Kidney (tissue), 14 donors: ENCODE data around the gene CLEC19A. TPM values are rescaled to one million over a fixed set of nuclear protein-coding genes. Genes with fewer than 3 reads are reported as not detected.

Experiments
- DNase-seq, 5 donors: peaks; one replicate each; pipeline ENCODE4 v3.0.0-alpha.2; 2013 to 2020
- FAIRE-seq: peaks from 2 replicates; lab custom pipeline; 2012; peaks lifted over from hg19 to GRCh38; lab: Jason Lieb, UNC
- H3K27ac ChIP-seq, 2 donors: one replicate each; pipeline ENCODE4 v1.7.0; 2013; ENCODE audit warnings: low read depth in 2 of 2, low read length in 2 of 2, inconsistent platforms in 1 of 2
- H3K27me3 ChIP-seq: one replicate; pipeline ENCODE4 v1.7.1; 2013; ENCODE audit warnings: low read length, inconsistent platforms; ENCODE audit not compliant: control insufficient read depth, insufficient read depth
- H3K36me3 ChIP-seq, 3 donors: one replicate each; pipeline versions ENCODE4 v1.7.0 to v1.7.1; 2013; ENCODE audit warnings: low read length in 3 of 3, control low read depth in 1 of 3, inconsistent platforms in 1 of 3; ENCODE audit not compliant: insufficient read depth in 3 of 3, control insufficient read depth in 2 of 3
- H3K4me1 ChIP-seq, 3 donors: one replicate each; pipeline versions ENCODE4 v1.7.0 to v1.7.1; 2013; ENCODE audit warnings: low read length in 3 of 3, inconsistent platforms in 1 of 3, low read depth in 1 of 3; ENCODE audit not compliant: control insufficient read depth in 2 of 3, insufficient read depth in 2 of 3
- H3K4me3 ChIP-seq, 3 donors: one replicate each; pipeline versions ENCODE4 v1.7.0 to v1.8.1; 2013; ENCODE audit warnings: low read length in 3 of 3, control low read depth in 1 of 3, inconsistent platforms in 1 of 3
- H3K9ac ChIP-seq, 3 donors: one replicate each; pipeline versions ENCODE4 v1.7.0 to v1.7.1; 2013; ENCODE audit warnings: low read length in 3 of 3, control low read depth in 1 of 3, inconsistent platforms in 1 of 3
- H3K9me3 ChIP-seq, 3 donors: one replicate each; pipeline versions ENCODE4 v1.7.0 to v1.7.1; 2013; ENCODE audit warnings: low read length in 3 of 3, control low read depth in 1 of 3, inconsistent platforms in 1 of 3; ENCODE audit not compliant: control insufficient read depth in 2 of 3, insufficient read depth in 1 of 3
- intact Hi-C: fragments of 100-400 bp; cut with DNase I; formaldehyde crosslinking; loops from one replicate; pipeline ENCODE4 v1.11.1; 2022
- polyA plus RNA-seq: library from polyadenylated mRNA; stranded (reverse); fragments of 350-450 nt; fragmentation: Illumina TruSeq; extraction: RNeasy Lipid Tissue Mini Kit (QIAGEN cat#74804); gene quantifications from one replicate; pipeline ENCODE4 v1.2.3, GENCODE V29; 2014; ENCODE audit warnings: low read depth, low replicate concordance; ENCODE audit not compliant: insufficient read depth
- total RNA-seq: library from RNA; stranded (reverse); fragmentation: NEBNext Ultra II Directional; extraction: Animal tissue kit (Norgen Biotek cat#: 25700); gene quantifications from one replicate; pipeline ENCODE4 v1.2.1, GENCODE V29; 2021
- TF ChIP-seq, protein P1 (sequence below): IDR thresholded peaks from 3 replicates; pipeline ENCODE4 v1.5.1; 2012; ENCODE audit warnings: mild to moderate bottlenecking, moderate library complexity, borderline replicate concordance; ENCODE audit not compliant: insufficient read depth; ENCODE audit errors: extremely low read depth
- donor health status: control.
- donor health status: control.
- donor health status: control.
- donor health status: control.
- donor health status: control.
- donor health status: DM: yes; HTN: yes; CAD: no.
- donor health status: Normal renal cell carcinoma (clear cell type).

Gene CLEC19A
- total and polyA plus RNA-seq, 2 donors from 2014 or later = not detected

DNA sequence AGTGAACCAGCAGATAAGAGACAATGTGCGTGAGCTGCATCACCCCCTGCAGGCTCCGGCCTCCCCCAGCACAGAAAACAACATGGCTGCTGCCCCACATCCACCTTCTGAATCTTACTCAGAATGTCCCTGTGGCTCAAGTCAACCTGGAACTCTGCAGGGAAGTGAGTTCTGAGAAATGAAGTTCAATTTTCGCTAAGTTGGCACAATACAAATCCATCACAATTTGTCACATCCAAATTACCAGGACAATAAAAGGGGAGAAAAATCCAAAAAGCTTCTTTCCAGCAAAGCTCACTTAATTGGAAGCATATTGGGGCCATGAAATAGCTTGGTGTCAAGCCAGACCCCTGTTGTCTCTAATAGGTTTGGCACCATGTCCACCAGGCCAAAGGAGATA lies 38.1 kb downstream of the CLEC19A start:
- H3K9ac ChIP-seq = no peak overlapping the region
- TF ChIP-seq, protein P1, sequence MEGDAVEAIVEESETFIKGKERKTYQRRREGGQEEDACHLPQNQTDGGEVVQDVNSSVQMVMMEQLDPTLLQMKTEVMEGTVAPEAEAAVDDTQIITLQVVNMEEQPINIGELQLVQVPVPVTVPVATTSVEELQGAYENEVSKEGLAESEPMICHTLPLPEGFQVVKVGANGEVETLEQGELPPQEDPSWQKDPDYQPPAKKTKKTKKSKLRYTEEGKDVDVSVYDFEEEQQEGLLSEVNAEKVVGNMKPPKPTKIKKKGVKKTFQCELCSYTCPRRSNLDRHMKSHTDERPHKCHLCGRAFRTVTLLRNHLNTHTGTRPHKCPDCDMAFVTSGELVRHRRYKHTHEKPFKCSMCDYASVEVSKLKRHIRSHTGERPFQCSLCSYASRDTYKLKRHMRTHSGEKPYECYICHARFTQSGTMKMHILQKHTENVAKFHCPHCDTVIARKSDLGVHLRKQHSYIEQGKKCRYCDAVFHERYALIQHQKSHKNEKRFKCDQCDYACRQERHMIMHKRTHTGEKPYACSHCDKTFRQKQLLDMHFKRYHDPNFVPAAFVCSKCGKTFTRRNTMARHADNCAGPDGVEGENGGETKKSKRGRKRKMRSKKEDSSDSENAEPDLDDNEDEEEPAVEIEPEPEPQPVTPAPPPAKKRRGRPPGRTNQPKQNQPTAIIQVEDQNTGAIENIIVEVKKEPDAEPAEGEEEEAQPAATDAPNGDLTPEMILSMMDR = no peak
- DNase-seq (no peak), FAIRE-seq (no peak)
- no peaks in the 10 kb centered on the region for H3K4me1 ChIP-seq
- H3K27me3 ChIP-seq = no peaks in the 10 kb centered on the region
- H3K27ac ChIP-seq = no peak overlapping the region
- no peaks in the 10 kb centered on the region for H3K36me3 ChIP-seq
- H3K9me3 ChIP-seq = no peaks in the 10 kb centered on the region
- H3K4me3 ChIP-seq = no peak overlapping the region
- intact Hi-C loops = no loop called here

DNA sequence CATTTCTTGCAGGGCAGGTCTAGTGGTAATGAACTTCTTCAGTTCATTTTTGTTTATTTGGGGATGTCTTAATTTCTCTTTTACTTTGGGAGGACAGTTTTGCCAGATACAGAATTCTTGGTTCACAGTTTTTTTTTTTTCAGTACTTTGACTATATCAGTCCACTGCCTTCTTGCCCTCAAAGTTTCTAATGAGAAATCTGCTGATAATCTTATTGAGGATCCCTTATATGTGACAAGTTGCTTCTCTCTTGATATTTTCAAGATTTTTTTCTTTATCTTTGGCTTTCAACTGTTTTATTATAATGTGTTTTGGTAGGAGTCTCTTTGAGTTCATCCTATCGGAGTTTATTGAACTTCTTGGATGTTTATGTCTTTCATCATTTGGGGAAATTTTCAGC lies 42.8 kb downstream of the CLEC19A start:
- FAIRE-seq = no peak
- DNase-seq = no peak
- Histone ChIP-seq H3K4me1 (no peaks in the 10 kb centered on the region), H3K27ac (no peak overlapping the region), H3K4me3 (no peak overlapping the region), H3K9ac (no peak overlapping the region), H3K36me3 (no peaks in the 10 kb centered on the region), H3K27me3 (no peaks in the 10 kb centered on the region), H3K9me3 (no peaks in the 10 kb centered on the region)
- intact Hi-C loops = no loop called here
- TF ChIP-seq, protein P1 = no peak

DNA sequence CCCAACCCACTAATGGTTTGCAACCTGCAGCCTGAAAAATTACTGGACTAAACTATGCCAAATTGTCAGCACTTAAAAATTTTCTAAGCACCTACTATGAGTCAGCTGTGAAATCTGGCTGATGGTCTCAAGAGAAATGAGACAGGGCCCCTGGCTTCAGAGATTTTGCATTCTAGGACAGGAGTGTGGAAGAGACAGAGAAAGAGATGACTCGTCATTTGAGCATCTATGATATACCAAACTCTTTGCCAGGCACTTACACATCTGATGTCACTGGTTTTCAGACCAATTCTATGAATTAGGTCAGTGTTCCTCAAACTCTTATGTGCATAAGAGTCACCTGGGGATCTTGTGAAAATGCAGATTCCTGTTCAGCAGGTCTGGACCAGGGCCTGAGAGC lies 44.4 kb downstream of the CLEC19A start:
- Histone ChIP-seq H3K27me3 (no peaks in the 10 kb centered on the region), H3K9me3 (no peaks in the 10 kb centered on the region), H3K9ac (no peak overlapping the region), H3K36me3 (no peaks in the 10 kb centered on the region), H3K4me3 (no peak overlapping the region), H3K27ac (no peak overlapping the region), H3K4me1 (no peaks in the 10 kb centered on the region)
- TF ChIP-seq, protein P1 = no peak
- FAIRE-seq (no peak), DNase-seq (no peak)
- intact Hi-C loops = no loop called here

DNA sequence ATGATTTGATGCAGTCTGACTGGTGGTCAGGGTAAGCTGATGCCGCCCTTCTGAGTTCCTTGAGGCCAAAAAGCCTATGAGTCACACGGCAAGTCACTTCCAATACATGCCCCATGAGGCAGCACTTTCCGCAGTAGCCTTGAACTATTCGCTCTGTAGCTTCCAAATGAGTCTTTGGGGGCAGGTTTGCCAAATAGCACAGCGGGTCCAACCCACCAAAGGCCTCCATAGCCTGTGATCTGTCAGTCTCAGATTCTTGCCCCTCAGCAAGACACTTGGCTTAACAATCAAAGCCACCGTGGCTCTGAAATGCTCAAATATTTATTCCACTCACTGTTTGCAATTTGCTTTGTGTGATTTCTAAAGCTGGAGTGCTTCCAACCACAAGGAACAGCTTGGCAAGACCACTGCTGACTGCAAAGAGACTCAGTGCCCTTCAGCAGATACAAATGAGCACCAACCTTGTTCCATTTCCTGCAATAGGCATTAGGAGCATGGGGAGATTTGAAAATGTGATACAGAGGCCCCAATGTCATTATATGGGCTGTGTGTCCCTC lies 45.4 kb downstream of the CLEC19A start:
- intact Hi-C loops = no loop called here
- Histone ChIP-seq H3K9me3 (no peaks in the 10 kb centered on the region), H3K27ac (no peak overlapping the region), H3K4me1 (no peaks in the 10 kb centered on the region), H3K36me3 (no peaks in the 10 kb centered on the region), H3K27me3 (no peaks in the 10 kb centered on the region), H3K4me3 (no peak overlapping the region), H3K9ac (no peak overlapping the region)
- DNase-seq (no peak), FAIRE-seq (no peak)
- TF ChIP-seq, protein P1 = no peak
